SU-DHL-6 (cell line): ENCODE data around the gene CHST9.

Experiments used
- H2AFZ ChIP-seq: fragments of 200-600 bp; sonication (generic); 2 replicates; pipeline ENCODE4 v1.6.1; 2014; ENCODE audit warnings: low read depth, mild to moderate bottlenecking, moderate library complexity, mixed read lengths, antibody characterized with exemption, low read length; ENCODE audit not compliant: severe bottlenecking
- H3F3A ChIP-seq: fragments of 200-600 bp; shearing (Covaris generic); 2 replicates; pipeline ENCODE4 v1.6.0; 2016; ENCODE audit warnings: antibody characterized with exemption, mild to moderate bottlenecking; ENCODE audit not compliant: insufficient read depth
- H3K27ac ChIP-seq: fragments of 200-600 bp; sonication (generic); 2 replicates; pipeline ENCODE4 v1.5.1; 2016; ENCODE audit warnings: low read depth, mild to moderate bottlenecking, low read length, moderate library complexity, mixed read lengths
- H3K27me3 ChIP-seq: fragments of 200-600 bp; sonication (generic), shearing (Covaris generic); 2 replicates; pipeline ENCODE4 v1.6.0; 2014; ENCODE audit warnings: mild to moderate bottlenecking, low read length
- H3K36me3 ChIP-seq: fragments of 200-600 bp; sonication (generic); 2 replicates; pipeline ENCODE4 v1.6.1; 2014; ENCODE audit warnings: mild to moderate bottlenecking, low read length, mixed read lengths
- H3K4me2 ChIP-seq: fragments of 300-600, 200-600 bp; shearing (Covaris generic), sonication (generic); 2 replicates; pipeline ENCODE4 v1.6.0; 2014; ENCODE audit warnings: low read length, low read depth, mild to moderate bottlenecking; ENCODE audit not compliant: poor library complexity, severe bottlenecking
- H3K4me3 ChIP-seq: fragments of 200-600 bp; sonication (generic); 2 replicates; pipeline ENCODE4 v1.5.1; 2014; ENCODE audit warnings: antibody characterized with exemption, low read length, mild to moderate bottlenecking, mixed read lengths; ENCODE audit not compliant: insufficient read depth, poor library complexity, severe bottlenecking
- H3K79me2 ChIP-seq: fragments of 200-600 bp; sonication (generic); 2 replicates; pipeline ENCODE4 v1.6.1; 2014; ENCODE audit warnings: mild to moderate bottlenecking, low read length, moderate library complexity; ENCODE audit not compliant: insufficient read depth
- H3K9ac ChIP-seq: fragments of 200-600 bp; sonication (generic); 2 replicates; pipeline ENCODE4 v1.7.0; 2014; ENCODE audit warnings: mild to moderate bottlenecking, low read length
- H3K9me2 ChIP-seq: fragments of 200-600 bp; sonication (generic); replicated peaks from 2 replicates; pipeline ENCODE4 v1.6.1; 2014; ENCODE audit warnings: low read length; ENCODE audit not compliant: insufficient read depth
- H3K9me3 ChIP-seq: fragments of 200-600 bp; sonication (generic); 2 replicates; pipeline ENCODE4 v1.6.1; 2014; ENCODE audit warnings: low read length, mixed read lengths; ENCODE audit not compliant: insufficient read depth
- H4K20me1 ChIP-seq: fragments of 200-600 bp; sonication (generic); 2 replicates; pipeline ENCODE4 v1.6.1; 2014; ENCODE audit warnings: low read depth, mild to moderate bottlenecking, antibody characterized with exemption, low read length, moderate library complexity, mixed read lengths
- EZH2phosphoT487 ChIP-seq: fragments of 200-600 bp; sonication (generic), shearing (Covaris generic); conservative IDR thresholded peaks from 2 replicates; pipeline ENCODE4 v1.6.1; 2018; ENCODE audit warnings: mild to moderate bottlenecking, antibody characterized with exemption, low read length, moderate library complexity, mixed read lengths
- TF ChIP-seq, protein P1 (sequence below): fragments of 200-600 bp; sonication (generic); IDR thresholded peaks from one replicate; pipeline ENCODE4 v1.5.1; 2017; ENCODE audit warnings: antibody characterized with exemption, mild to moderate bottlenecking, low read length, moderate library complexity; ENCODE audit not compliant: insufficient read depth, poor library complexity, severe bottlenecking

Gene CHST9

GRCh38 chr18:27185897-27186296 is 789 bp upstream of the CHST9 start:
- H3K9ac ChIP-seq = no peak overlapping the region
- H3F3A ChIP-seq = no peaks in the 10 kb centered on the region
- no peaks in the 10 kb centered on the region for H3K79me2 ChIP-seq
- H4K20me1 ChIP-seq = no peaks in the 10 kb centered on the region
- no peak for TF ChIP-seq EZH2phosphoT487
- TF ChIP-seq, protein P1, sequence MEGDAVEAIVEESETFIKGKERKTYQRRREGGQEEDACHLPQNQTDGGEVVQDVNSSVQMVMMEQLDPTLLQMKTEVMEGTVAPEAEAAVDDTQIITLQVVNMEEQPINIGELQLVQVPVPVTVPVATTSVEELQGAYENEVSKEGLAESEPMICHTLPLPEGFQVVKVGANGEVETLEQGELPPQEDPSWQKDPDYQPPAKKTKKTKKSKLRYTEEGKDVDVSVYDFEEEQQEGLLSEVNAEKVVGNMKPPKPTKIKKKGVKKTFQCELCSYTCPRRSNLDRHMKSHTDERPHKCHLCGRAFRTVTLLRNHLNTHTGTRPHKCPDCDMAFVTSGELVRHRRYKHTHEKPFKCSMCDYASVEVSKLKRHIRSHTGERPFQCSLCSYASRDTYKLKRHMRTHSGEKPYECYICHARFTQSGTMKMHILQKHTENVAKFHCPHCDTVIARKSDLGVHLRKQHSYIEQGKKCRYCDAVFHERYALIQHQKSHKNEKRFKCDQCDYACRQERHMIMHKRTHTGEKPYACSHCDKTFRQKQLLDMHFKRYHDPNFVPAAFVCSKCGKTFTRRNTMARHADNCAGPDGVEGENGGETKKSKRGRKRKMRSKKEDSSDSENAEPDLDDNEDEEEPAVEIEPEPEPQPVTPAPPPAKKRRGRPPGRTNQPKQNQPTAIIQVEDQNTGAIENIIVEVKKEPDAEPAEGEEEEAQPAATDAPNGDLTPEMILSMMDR = no peak
- H3K27me3 ChIP-seq = no peaks in the 10 kb centered on the region
- H3K9me3 ChIP-seq = no peaks in the 10 kb centered on the region
- H3K4me3 ChIP-seq = no peak overlapping the region
- H2AFZ ChIP-seq = no peak overlapping the region
- H3K27ac ChIP-seq = no peak overlapping the region
- H3K9me2 ChIP-seq = no peaks in the 10 kb centered on the region
- H3K36me3 ChIP-seq = no peaks in the 10 kb centered on the region
- peak overlapping the region; percentile 41 for H3K4me2 ChIP-seq

DNA sequence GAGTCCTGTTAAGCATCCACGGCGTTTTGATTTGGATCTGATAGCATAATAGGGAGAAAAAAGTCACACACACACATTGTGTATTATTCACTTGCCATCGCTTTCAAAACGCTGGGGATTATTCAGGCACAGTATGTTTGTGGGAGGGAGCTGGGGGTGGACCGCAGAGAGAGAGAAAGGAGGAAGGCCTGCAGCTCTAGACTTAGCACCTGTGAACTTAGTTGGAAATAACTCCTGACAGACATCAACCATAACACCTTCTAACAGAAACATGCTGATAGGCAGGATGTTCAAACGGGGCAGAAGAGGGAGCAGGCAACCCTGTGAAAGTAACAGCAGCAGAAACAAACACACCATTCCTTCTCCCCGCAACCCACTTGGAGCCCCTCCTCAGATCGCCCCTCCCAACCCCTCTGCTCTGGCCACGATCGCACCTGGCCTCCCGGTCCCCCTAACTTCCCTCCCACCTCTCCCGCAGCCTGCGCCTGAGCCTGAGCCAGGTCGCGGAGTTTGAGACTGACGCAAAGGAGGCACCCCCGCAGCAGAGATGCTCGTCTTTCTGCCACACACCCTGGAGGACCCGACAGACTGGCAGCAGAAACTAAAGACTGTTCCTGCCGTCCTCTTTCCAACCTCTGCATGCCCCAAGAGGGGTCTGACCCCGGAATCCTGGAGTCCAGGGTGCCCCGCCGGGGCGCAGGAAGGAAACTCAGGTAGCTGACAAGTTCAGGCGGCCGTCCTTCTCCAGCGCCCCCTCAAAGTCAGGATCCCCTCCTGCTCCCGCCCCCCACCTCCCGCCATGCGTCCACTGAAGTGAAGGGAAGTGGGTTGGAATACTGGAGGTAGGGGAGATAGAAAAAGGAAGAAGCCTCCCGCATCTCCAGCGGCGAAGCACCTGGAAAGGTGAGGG is 738 bp downstream of the CHST9 start:
- Histone ChIP-seq H3K27me3 (no peaks in the 10 kb centered on the region), H2AFZ (no peak overlapping the region), H4K20me1 (no peaks in the 10 kb centered on the region), H3K9me3 (no peaks in the 10 kb centered on the region), H3K27ac (no peak overlapping the region), H3K4me2 (peak overlapping the region; percentile 30), H3K36me3 (no peaks in the 10 kb centered on the region), H3F3A (no peaks in the 10 kb centered on the region), H3K79me2 (no peaks in the 10 kb centered on the region), H3K4me3 (peak overlapping the region; percentile 2), H3K9ac (no peak overlapping the region), H3K9me2 (no peaks in the 10 kb centered on the region)
- no peak for TF ChIP-seq EZH2phosphoT487
- TF ChIP-seq, protein P1 = no peak

- TF ChIP-seq, protein P1 = no peak
- no peak for TF ChIP-seq EZH2phosphoT487
Measured at GRCh38 chr18:27181726-27182125, 3.4 kb downstream of the CHST9 start.

More at GRCh38 chr18:27181726-27182125, 3.4 kb downstream of the CHST9 start:
- no peaks in the 10 kb centered on the region for H3K9me3 ChIP-seq
- H4K20me1 ChIP-seq = no peaks in the 10 kb centered on the region
- no peaks in the 10 kb centered on the region for H3K79me2 ChIP-seq
- H3K27ac ChIP-seq = no peak overlapping the region
- no peaks in the 10 kb centered on the region for H3F3A ChIP-seq
- no peaks in the 10 kb centered on the region for H3K36me3 ChIP-seq
- no peak overlapping the region for H2AFZ ChIP-seq
- no peak overlapping the region for H3K9ac ChIP-seq
- no peak overlapping the region for H3K4me2 ChIP-seq
- H3K4me3 ChIP-seq = no peak overlapping the region
- H3K27me3 ChIP-seq = no peaks in the 10 kb centered on the region
- H3K9me2 ChIP-seq = no peaks in the 10 kb centered on the region
